ENCODE results near the gene CDKAL1.
"Not testable (repeated sequence)": the region's sequence is repeated elsewhere in the genome, so short reads cannot be mapped to it uniquely, and the experiment has no call there.

CDKAL1 gene

GRCh38 chr6:20534295-20535262 is at the start of gene CDKAL1:
TSS of gene CDKAL1 (plus strand) at chr6:20534457. CDS start at chr6:20546351, 11,894 bp downstream.
- DNase-seq = peak; percentile 91

GRCh38 chr6:20486641-20487040 is 47.6 kb upstream of the CDKAL1 start:
- no peak for DNase-seq

DNA sequence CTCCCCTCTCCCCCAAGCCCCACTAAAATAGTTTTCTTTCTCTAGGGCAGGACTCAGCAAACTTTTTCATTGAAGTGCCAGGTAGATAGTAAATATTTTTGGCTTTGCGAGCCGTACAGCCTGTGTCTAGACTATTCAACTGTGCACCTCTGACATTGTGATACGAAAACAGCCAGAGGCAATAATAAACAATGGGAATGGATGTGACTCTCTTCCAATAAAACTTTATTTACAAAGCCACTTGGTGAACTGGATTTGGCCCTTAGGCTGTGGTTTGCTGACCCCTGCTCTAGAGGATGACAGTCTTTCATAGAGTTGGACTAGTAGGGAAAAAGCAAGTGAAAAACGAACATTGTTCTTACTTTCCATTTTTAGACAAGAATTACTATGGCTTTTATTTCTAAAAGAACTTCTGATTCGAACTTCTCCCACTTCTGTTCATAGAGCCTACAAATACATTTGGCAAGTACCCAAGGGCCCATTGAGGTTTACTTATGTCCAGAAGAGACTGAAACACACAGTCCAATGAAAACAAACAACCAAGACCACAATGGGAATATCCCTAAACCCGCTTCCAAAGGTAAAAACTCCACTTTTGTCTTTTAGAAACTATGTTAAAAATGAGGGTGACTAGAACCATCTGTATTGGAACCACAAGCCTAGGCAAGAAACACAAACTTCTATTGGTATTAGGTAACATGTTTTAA is 46.4 kb upstream of the CDKAL1 start:
- no peak for DNase-seq

- DNase-seq = no peak
Measured at GRCh38 chr6:20490591-20490990, 43.7 kb upstream of the CDKAL1 start.

DNA sequence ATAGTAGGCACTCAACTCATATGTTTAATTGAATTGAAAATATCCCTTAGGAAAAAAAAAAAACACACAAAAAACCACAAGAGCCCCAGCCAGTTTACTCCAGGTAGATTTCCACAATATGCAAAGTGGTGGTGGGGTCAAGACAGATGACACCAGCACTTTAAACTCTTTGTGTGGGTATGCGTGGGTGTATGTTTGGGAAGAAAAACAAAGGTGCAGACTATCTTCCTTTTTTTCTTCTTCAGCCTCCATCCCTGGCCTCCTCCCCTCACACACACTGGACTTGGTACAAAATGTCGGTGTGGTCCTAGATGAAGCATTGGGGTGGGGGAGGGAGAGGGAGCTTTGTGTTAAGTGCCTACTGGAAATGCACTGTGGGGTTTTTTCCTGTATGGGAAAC is 42.2 kb upstream of the CDKAL1 start:
- DNase-seq = no peak

DNA sequence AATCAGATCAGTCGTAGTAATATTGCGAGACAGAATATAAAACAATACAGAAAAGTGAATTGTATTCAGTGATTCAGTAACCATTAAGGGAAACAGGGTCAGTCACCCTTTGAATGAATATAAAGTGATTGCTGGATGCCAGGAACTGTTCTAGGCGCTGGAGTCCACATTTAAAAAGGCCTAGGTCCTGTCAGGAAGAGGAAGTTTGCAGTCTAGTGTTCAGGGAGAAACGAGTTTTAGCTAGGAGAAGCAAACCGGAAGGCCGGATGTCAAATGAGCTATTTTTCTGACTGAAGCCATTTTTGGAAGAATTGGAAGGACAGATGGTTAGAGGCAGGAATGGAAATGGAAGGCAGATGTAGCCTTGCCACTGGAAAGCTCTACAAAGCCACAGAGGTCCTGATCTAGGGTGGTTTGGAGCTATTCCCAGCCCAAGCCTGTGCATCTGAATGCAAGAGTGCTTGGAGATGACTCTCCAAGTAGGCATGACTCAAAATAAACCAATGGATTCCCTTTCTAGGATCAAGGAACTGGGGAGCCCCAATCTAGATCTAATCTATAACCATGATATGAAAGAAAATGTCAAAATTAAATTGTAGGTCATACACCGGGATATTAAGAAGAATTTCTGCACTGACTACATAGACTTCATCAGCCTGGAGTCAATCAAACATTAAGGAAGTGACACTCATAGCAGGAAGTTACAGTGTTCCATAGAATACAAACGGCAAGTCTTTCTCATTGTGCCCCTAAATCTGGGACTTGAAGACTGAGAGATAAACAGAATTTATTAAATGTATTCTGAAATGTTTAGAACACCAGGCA is 36.8 kb upstream of the CDKAL1 start:
- no peak for DNase-seq

DNA sequence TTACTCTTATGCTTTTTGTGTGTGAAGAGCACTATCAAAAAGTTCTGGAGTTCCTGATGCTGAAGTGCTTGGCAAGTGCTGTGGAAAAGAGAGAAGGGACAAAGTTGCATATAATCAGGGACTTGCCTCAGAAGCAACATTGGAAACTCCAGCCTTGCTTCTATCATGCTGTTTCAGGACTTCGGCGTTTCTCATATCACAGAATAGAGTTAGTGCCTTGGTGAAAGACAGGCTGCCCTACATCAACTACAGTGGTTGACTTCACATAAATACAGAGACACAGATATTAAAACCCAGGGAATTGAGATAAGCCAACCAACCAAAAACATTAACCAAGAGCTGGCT is 36.2 kb upstream of the CDKAL1 start:
- DNase-seq = no peak

GRCh38 chr6:20509212-20509611 is 25.0 kb upstream of the CDKAL1 start:
- no peak for DNase-seq

DNA sequence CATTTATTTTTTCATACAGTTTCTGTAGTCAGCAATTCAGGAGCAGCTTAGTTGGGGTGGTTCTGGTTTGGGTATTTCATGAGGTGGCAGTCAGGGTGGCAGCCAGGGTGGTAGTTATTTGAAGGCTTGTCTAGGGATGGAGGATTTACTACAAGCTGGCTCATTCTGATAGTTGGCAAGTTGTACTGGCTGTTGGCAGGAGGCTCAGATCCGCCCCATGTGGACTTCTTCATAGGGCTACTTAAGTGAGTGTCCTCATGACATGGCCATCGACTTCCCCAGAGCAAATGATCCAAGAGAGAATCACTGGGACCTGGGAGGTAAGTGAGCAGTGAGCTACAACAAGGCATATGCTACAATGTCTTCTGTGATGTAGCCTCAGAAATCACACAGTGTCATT is 22.4 kb upstream of the CDKAL1 start:
- DNase-seq = no peak

DNA sequence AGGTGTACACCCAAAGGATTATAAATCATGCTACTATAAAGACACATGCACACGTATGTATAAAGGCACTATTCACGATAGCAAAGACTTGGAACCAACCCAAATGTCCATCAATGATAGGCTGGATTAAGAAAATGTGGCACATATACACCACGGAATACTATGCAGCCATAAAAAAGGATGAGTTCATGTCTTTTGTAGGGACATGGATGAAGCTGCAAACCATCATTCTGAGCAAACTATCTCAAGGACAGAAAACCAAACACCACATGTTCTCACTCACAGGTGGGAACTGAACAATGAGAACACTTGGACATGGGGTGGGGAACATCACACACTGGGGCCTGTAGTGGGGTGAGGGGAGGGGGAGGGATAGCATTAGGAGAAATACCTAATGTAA is 9.0 kb upstream of the CDKAL1 start:
- not testable (repeated sequence) for DNase-seq

DNA sequence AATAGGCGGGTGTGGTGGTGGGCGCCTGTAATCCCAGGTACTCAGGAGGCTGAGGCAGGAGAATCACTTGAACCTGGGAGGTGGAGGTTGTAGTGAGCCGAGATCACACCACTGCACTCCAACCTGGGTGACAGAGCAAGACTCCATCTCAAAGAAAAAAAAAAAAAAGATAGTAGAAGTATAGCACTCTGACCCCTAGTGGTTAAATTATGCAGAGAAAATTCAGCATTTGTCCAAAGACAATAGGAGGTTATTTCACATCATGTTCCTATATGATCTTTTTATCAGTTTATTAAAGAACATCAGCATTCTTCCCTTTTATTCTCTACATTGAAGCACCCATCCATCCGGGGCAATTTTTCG is 5.2 kb upstream of the CDKAL1 start:
- peak; percentile 61 for DNase-seq

DNA sequence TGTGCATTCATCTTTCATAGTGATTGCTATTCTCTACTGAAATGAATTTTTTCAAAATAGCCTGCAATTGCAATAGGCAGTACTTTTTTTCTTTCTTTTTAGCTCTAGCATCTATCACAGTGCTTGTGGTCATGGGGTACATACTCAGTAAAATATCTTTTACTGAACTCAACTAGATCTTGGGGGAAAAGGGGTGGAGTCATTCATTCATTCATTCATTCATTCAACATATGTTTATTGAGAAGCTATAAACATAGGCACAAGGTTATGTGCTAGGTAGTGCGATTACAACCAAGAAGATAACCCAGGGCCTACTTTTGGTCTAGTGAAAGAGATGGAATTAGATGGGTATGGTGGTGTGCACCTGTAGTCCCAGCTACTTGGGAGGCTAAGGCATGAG is 1.4 kb upstream of the CDKAL1 start:
- no peak for DNase-seq

- no peak for DNase-seq
Measured at GRCh38 chr6:20533746-20534294, 437 bp upstream of the CDKAL1 start.

DNA sequence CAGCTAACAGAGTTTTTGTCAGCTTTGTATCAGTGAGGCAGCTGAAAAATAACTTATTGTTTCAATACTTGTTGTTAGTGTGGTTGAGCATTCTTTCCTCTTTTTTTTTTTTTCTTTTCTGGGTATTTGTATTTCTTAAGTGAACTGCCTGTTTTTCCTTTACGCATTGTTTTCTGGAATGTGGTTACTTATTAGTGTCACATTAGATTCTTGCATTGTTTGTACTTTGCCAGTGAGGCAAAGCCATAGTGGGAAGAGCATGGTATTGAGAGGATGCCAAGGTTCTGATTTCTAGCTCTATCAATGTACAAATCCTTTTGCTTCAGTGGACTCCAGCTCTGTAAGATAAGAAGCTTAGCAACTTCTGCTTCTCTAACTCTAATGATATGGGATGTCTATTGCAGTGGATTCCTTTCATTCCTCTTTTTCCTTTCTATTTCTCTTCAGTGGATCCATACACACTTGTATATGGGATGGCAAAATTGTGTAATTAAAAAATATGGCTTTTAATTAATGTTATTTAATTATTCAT is 3.9 kb downstream of the CDKAL1 start:
- DNase-seq = no peak

- no peak for DNase-seq
Measured at GRCh38 chr6:20538907-20539306, 4.7 kb downstream of the CDKAL1 start.

- DNase-seq = no peak
Measured at GRCh38 chr6:20539387-20539786, 5.1 kb downstream of the CDKAL1 start.

DNA sequence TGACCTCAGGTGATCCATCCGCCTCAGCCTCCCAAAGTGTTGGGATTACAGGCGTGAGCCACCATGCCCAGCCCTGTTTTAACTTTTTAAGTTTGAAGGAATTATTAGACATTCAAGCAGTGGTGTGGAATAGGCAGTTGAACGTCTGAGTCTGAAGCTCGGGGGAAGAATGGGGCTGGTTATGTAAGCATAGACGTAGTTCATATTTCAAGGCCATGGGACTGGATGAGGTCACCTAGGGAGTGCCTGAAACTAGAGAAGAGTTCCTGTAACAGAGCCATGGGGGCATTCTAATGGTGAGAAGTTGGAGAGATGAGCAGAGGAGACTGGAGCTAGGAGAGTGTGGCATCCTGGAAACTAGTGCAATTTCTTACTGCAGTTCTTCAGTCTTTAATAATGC is 6.4 kb downstream of the CDKAL1 start:
- DNase-seq = no peak

GRCh38 chr6:20541382-20541781 is 7.1 kb downstream of the CDKAL1 start:
- DNase-seq = no peak

DNA sequence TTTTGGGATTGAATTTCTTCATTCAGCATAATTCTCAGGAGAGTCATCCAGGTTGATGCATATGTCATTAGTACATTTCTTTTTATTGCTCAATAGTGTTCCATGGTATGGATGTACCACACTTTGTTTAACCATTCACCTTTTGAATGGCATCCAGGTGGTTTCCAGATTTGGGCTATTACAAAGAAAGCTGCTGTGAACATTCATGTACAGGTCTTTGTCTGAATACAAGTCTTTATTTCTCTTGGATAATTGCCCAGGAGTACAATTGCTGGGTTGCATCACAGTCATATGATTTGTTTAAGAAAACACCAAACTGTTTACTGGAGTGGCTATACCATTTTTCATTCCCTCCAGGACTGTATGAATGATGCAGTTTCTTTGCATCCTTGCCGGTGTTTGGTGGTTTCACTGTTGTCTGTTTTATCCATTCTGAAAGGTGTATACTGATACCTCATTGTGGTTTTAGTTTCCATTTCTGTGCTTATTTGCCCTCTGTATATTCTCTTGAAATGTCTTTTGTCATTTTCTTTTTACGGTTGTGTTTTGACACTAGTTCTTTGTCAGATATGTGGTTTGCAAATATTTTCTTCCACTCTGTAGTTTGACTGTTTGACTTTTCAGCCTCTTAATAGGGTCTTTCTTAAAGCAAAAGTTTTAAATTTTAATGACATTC is 8.8 kb downstream of the CDKAL1 start:
- peak; percentile 83 for DNase-seq

GRCh38 chr6:20548264-20548663 is 14.0 kb downstream of the CDKAL1 start:
- DNase-seq = no peak

- not testable (repeated sequence) for DNase-seq
Measured at GRCh38 chr6:20549398-20549797, 15.1 kb downstream of the CDKAL1 start.

- DNase-seq = no peak
Measured at GRCh38 chr6:20554326-20554725, 20.1 kb downstream of the CDKAL1 start.
